IPS-NIHi7 (cell line): ENCODE data around the gene HSP90AA1.

ENCODE experiments used
- DNase-seq: peaks from one replicate; pipeline ENCODE4 v3.0.0; 2012; ENCODE audit warnings: mixed read lengths; ENCODE audit errors: extremely low spot score

The HSP90AA1 gene

GRCh38 chr14:102040153-102040552, 46.7 kb downstream of the HSP90AA1 start:
- DNase-seq: no peak

DNA sequence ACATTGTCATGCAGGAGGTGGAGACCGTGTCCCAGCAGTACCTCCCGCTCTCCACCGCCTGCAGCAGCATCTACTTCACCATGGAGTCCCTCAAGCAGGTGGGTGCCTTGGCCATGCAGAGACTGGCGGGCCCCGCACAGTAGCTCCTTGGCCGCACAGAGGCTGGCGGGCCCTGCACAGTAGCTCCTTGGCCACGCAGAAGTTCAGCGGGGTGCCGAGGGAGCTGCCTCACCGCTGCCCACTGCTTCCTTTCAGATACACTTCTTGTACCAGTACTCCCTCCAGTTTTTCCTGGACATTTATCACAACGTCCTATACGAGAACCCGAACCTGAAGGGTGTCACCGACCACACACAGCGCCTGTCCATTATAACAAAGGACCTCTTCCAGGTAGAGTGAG, 47.7 kb downstream of the HSP90AA1 start:
- no peak for DNase-seq

DNA sequence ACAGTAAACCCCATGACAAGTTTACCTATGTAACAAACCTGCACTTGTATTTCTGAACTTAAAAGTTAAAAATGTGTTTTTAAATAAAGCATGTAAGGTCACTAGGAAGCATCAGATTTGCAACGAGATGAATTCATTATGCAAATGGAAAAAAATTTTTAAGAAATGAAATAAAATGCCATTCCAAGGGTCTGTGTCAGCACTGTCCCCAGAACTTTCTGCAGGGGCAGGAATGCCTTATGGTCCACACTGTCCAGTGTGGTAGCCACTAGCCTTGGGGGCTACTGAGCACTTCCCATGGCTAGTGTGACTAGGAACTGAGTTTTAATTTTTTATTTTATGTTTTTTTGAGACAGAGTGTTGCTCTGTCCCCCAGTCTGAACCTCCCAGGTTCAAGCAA, 49.2 kb downstream of the HSP90AA1 start:
- no peak for DNase-seq

DNA sequence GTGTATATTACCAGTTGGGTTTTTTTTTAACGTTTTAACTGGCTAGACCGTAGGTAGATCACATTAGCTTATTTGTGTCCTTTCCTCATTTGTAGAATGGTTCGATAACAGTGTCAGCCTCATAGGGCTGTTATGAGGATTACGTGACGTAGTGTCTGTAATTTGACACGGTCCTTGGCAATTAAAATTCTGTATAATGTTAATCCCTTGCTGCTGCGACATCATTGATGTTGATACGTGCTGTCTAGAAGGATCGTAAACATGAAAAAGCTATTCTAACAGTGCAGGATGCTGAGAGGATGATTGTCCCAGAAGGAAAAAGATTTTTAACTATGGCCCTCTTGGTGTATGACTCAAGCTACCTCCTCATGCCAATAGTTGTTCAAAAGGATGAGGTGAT, 50.9 kb downstream of the HSP90AA1 start:
- no peak for DNase-seq

- no peak for DNase-seq
These were observed 52.5 kb downstream of the HSP90AA1 start for GRCh38 chr14:102034301-102034700.

DNA sequence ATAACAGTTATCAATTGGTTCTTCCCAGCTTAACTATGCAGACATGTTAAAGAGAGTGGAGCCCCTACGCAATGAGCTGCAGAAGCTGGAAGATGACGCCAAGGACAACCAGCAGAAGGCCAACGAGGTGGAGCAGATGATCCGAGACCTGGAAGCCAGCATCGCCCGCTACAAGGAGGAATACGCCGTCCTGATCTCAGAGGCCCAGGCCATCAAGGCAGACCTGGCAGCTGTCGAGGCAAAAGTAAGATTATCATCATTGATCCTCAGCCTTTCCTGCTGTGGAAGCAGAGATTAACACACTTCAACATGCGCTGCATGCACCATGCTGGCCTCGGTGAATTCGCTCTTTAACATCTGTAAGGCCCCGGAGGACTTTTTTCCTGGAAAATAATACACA, 53.6 kb downstream of the HSP90AA1 start:
- DNase-seq: no peak
